ENCODE measurements around the gene RGS17.
A peak's percentile ranks its signal among the peaks of the same experiment; 100 is the strongest.

Gene RGS17

DNA sequence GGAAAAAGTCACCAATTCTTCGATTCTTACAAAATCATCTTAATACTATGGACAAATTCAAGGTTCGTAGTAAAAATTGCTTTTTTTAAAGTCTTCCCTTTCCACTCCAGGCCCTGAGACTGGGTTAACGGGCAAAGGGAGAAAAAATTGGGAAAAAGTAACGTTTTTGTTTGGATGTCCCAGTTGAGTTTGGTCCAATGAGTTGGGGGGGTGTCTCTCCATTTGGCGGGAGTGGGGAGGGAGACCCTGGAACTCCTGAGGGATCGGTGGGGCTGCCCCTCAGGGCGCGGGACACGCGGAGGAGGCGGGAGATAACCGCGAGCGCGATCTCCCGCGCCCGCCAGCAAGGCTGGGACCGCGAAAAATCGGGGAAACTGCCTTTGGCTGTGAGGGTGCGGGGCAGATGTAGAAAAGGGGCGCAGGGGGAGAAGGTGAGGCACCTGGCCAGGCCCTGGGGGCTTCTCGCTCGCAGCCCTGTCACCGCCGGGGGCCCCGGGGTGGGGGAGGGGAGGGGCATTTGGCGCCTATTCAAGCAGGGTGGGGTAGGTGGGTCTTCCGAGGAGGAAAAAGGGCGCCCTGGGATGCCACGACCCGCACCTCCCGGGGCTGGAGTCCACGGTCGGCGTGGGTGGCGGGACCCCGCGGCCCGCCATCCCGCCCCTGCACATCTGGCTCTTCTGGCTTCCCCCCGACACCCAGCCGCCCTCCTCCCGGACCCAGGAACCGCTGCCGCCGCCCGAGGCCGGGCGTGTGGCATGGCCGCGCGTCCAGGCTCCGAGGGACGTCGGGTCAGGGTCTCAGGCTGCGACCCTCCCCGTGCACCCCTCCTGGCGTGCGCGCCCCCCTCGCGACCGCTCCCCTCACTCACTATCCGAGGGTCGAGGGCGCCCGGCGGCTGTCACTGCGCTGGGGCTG is 148.8 kb downstream of the RGS17 start:
- H3K36me3 ChIP-seq (ENCODE audit: insufficient read depth) = peaks cover 5% of the 10 kb centered on the region
- 0 out of 2 replicates have a peak overlapping the region, but pooled peaks have one; percentile 31 for H2AFZ ChIP-seq (ENCODE audit: low read depth)
- H4K20me1 ChIP-seq (ENCODE audit: insufficient read depth) = peaks cover 31% of the 10 kb centered on the region
- no peaks in the 10 kb centered on the region for H3K27me3 ChIP-seq (ENCODE audit: insufficient read depth, low read depth)
- no peak overlapping the region for H3K4me3 ChIP-seq (IDR thresholded peaks at IDR 0.05; ENCODE audit: insufficient read depth, low read depth, low read length)
- peak overlapping the region; percentile 77 for H3K4me2 ChIP-seq
- no peak for TF ChIP-seq CTCF (conservative IDR thresholded peaks at IDR 0.05; ENCODE audit: low read depth, low read length)
- peak overlapping the region; percentile 84 for H3K27ac ChIP-seq
- peak overlapping the region; percentile 87 for H3K9ac ChIP-seq
- peaks cover 90% of the 10 kb centered on the region for H3K79me2 ChIP-seq (ENCODE audit: insufficient read depth, low read depth)
- peaks cover 59% of the 10 kb centered on the region for H3K4me1 ChIP-seq (ENCODE audit: low read depth, poor library complexity, severe bottlenecking)

- H3K36me3 ChIP-seq (ENCODE audit: insufficient read depth) = peaks cover 11% of the 10 kb centered on the region
- H3K9ac ChIP-seq = peak overlapping the region; percentile 87
- H3K27ac ChIP-seq = no peak overlapping the region
- H3K4me1 ChIP-seq (ENCODE audit: low read depth, poor library complexity, severe bottlenecking) = peaks cover 62% of the 10 kb centered on the region
- H3K4me3 ChIP-seq (IDR thresholded peaks at IDR 0.05; ENCODE audit: insufficient read depth, low read depth, low read length) = no peak overlapping the region
- peaks cover 38% of the 10 kb centered on the region for H4K20me1 ChIP-seq (ENCODE audit: insufficient read depth)
- H3K4me2 ChIP-seq = peak overlapping the region; percentile 77
- peaks cover 92% of the 10 kb centered on the region for H3K79me2 ChIP-seq (ENCODE audit: insufficient read depth, low read depth)
- TF ChIP-seq CTCF (conservative IDR thresholded peaks at IDR 0.05; ENCODE audit: low read depth, low read length) = no peak
- H3K27me3 ChIP-seq (ENCODE audit: insufficient read depth, low read depth) = no peaks in the 10 kb centered on the region
- H2AFZ ChIP-seq (ENCODE audit: low read depth) = no peak overlapping the region
Observed at GRCh38 chr6:152981219-152981618, 149.9 kb downstream of the RGS17 start.

- TF ChIP-seq CTCF (conservative IDR thresholded peaks at IDR 0.05; ENCODE audit: low read depth, low read length) = no peak
- Histone ChIP-seq H3K4me1 (ENCODE audit: low read depth, poor library complexity, severe bottlenecking) (peaks cover 62% of the 10 kb centered on the region), H3K9ac (peak overlapping the region; percentile 87; the same call in 1 of the 2 replicates), H3K79me2 (ENCODE audit: insufficient read depth, low read depth) (peaks cover 92% of the 10 kb centered on the region), H3K36me3 (ENCODE audit: insufficient read depth) (peaks cover 11% of the 10 kb centered on the region), H4K20me1 (ENCODE audit: insufficient read depth) (peaks cover 44% of the 10 kb centered on the region), H3K4me2 (peak overlapping the region; percentile 77), H3K27me3 (ENCODE audit: insufficient read depth, low read depth) (no peaks in the 10 kb centered on the region), H3K27ac (no peak overlapping the region), H3K4me3 (IDR thresholded peaks at IDR 0.05; ENCODE audit: insufficient read depth, low read depth, low read length) (no peak overlapping the region), H2AFZ (ENCODE audit: low read depth) (no peak overlapping the region)
Observed at GRCh38 chr6:152980656-152981055, 150.4 kb downstream of the RGS17 start.

- Histone ChIP-seq H2AFZ (ENCODE audit: low read depth) (no peak overlapping the region), H3K27ac (no peak overlapping the region), H3K4me3 (IDR thresholded peaks at IDR 0.05; ENCODE audit: insufficient read depth, low read depth, low read length) (no peak overlapping the region), H3K9ac (no peak overlapping the region), H3K36me3 (ENCODE audit: insufficient read depth) (peaks cover 26% of the 10 kb centered on the region), H4K20me1 (ENCODE audit: insufficient read depth) (peaks cover 58% of the 10 kb centered on the region), H3K27me3 (ENCODE audit: insufficient read depth, low read depth) (no peaks in the 10 kb centered on the region), H3K4me1 (ENCODE audit: low read depth, poor library complexity, severe bottlenecking) (peaks cover 69% of the 10 kb centered on the region), H3K4me2 (peak overlapping the region; percentile 77), H3K79me2 (ENCODE audit: insufficient read depth, low read depth) (peaks cover 92% of the 10 kb centered on the region)
- no peak for TF ChIP-seq CTCF (conservative IDR thresholded peaks at IDR 0.05; ENCODE audit: low read depth, low read length)
Observed at GRCh38 chr6:152979116-152979515, 152.0 kb downstream of the RGS17 start.
